ENCODE measurements around the gene TOP1.
"Not testable (repeated sequence)": the region's sequence is repeated elsewhere in the genome, so short reads cannot be mapped to it uniquely, and the experiment has no call there.

Gene TOP1

DNA sequence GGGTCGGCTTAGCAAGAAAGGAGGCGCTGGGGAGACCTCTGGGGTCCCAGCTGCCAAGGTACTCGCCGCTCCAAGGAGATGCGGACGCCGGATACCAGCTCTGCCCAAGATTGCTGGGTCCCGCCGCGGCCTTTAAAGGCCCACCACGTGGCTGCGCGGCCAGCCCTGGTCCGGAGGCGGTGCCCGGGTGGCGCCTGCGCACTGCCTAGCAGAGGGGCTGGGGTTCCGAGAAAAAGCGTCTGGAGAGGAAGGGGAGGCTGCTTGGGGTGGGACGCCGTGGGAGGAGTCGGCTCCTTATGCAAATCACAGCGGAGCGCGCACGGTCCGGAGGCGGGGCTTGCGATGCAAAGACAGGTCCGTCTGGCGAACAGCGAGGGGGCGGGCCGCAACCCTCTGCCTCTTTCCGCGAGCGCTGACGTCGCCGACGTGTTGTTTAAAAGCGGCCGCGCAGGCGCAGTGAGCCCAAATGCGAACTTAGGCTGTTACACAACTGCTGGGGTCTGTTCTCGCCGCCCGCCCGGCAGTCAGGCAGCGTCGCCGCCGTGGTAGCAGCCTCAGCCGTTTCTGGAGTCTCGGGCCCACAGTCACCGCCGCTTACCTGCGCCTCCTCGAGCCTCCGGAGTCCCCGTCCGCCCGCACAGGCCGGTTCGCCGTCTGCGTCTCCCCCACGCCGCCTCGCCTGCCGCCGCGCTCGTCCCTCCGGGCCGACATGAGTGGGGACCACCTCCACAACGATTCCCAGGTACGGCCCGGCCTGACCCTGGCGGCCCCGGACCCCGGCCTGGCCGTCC, at the start of gene TOP1:
Gene TOP1 (plus strand): TSS at position 464 of the 791 bp plus-strand sequence. CDS start 246 bp downstream, at position 710.
- peak; percentile 100 for DNase-seq

DNA sequence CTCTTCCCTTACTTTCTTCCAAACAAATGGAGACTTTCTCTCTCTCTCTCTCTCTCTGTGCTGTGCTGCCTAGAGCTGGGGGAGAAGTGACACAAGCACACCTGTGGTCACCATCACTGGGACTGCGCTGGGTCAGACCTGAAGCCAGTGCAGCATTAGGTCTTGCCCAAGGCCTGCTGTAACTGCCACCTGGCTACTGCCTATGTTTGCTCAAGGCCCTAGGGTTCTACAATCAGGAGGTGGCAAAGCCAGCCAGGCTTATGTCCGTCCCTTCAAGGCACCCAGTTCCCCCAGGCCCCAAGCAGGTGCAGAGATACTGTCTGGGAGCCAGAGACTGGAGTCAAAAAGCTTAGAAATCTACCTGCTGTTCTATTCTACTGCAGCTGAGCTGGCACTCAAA, 49.4 kb upstream of the TOP1 start:
- no peak for DNase-seq

DNA sequence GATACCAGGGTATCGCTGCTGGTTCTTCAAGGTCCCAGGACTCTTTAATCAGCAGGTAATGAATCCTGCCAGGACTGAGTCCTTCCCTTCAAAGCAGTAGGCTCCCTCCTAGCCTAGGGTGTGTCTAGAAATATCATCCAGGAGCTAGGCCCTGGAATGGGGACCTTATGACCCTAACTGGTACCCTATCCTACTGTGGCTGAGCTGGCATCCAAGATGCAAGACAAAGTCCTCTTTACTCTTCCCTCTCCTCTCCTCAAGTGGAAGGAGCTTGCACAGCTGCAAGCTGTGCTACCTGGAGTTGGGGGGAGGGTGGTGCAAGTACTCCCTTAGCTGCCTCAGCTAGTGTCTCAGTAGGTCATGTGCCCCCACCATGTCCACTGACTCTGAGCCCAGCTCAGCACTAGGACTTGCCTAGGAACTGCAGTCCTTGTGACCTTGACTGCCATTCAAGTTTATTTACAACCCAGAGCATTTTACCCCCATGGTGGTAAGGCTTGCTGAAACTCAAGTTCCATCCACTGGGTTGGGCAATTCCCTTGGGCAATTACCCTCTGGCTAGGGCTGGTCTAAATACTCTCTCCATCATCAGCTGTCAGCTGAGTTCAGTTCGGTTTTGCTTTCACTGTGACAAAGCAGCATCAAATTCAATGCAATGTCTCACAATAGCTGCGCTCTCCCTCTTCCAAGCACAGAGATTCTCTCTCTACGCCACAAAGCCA, 48.4 kb upstream of the TOP1 start:
- DNase-seq, result no peak

DNA sequence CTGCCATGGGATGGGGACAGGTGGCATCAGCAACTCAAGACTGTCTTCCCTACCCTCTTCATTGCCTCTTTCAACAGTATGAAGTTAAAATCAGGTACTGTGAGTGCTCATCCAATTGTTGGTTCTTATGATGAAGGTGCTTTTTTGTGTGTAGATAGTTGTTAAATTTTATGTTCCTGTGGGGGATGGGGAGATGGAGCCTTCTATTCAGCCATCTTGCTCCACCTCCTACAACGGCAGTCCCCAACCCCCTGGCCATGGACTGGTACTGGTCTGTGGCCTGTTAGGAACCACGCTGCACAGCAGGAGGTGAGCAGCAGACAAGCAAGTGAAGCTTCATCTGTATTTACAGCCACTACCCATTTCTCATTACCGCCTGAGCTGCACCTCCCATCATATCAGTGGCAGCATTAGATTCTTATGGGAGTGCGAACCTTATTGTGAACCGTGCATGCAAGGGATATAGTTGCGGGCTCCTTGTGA, 47.8 kb upstream of the TOP1 start:
- DNase-seq, result no peak

DNA sequence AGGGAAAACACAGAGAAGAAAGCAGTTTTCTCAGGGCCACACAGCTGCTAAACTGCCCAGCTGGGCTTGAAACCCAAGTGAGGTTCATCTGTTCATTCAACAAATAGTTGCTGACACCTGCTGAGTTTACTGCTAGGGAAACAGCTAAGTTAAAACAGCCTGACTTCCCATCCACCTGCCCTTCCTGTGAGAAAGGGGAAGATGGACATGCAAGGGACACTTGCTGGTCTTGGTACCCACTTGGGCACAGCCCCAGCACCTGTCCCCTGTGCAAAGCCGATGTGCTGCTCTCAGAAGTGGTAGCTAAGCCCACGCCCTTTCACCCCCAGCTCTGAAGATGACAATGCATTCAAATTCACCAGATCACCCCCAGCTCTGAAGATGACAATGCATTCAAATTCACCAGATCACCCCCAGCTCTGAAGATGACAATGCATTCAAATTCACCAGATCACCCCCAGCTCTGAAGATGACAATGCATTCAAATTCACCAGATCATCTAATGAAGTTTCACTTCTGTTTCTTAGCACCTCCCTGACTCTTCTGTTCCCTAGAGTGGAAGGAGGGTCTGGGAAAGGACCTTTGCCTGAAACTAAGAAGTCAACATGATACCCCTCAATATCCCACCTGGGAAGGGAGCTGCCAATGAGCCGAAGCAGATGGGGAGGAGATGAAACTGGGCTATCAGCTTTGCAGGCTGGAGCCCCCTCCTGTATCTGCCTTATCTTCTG, 46.0 kb upstream of the TOP1 start:
- no peak for DNase-seq

DNA sequence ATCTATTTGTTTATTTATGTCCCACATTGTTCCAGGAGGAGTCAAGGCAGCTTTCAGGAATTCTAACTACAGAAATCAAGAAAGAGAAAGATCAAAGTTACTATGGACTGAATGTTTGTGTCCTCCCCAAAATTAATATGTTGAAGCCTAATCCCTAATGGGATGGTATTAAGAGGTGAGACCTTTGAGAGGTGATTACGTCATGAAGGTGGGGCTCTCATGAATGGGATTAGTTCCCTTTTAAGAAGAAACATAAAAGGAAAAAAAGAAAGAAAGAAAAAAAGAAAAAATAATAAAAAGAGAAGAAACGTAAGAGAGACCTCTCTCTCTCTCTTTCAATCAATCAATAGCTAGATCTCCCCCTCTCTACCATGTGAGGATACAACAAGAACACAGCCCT, 44.7 kb upstream of the TOP1 start:
- no peak for DNase-seq

DNA sequence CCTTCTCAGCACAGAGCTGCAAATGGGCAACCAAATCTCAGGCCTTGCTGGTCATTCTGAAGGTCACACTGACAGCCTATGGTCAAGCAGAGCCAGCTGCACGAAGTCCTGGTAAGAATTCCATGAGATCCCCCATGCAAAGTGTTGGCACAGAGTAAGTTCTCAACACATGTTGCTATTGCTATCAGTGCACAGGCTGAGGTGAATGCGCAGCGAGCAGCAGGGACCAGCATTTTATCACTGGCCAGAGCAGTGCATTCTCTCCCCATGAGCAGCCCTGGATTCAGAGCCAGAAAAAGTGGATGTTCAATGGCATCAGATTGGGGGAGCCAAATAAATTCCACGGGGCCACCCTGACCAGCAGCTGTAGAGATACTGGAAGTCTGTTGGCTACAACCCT, 44.1 kb upstream of the TOP1 start:
- no peak for DNase-seq

DNA sequence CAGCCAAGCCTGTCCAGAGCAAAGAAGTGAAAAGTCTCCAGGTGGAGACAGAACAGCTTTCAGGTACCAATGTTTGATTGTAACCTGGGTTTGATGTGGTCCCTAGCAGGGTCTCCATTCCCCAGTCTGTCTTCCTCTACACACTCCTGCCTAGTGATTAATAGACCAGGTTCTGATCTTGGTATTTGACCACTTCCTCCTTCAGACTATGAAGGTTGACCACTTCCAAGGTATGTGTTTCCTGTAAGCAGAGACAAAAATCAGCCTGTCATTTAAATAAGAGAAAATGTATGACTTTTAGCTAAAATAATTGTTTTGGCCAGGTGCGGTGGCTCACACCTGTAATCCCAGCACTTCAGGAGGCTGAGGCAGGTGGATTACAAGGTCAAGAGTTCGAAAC, 41.8 kb upstream of the TOP1 start:
- peak; percentile 34 for DNase-seq

DNA sequence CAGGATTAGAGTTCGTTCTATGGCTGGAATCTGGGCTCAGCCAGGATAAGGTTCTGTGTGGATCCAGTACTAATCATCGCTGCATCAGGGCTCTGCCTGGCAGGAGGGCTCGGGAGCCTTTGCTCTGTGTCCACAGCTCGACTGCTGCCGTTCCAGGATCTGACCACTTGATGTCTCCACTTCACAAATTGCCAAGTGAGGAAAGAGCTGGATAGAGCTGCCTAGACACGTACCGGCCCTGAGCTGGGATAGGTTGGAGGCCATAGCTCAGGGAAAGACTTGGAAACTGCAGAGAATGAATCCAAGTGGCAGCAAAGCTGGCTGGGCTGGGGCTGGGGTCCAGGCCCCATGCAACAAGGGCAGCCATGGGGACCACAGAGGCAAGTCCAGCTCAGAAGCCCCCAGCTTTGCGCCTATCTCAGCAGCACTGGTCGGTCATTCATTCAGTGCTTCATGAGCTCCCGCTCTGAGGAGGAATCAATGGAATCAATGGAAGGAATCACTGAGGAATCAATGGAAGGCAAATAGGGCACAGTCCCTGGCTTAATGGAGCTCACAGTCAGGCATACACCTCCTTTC, 38.0 kb upstream of the TOP1 start:
- peak; percentile 78 for DNase-seq

DNA sequence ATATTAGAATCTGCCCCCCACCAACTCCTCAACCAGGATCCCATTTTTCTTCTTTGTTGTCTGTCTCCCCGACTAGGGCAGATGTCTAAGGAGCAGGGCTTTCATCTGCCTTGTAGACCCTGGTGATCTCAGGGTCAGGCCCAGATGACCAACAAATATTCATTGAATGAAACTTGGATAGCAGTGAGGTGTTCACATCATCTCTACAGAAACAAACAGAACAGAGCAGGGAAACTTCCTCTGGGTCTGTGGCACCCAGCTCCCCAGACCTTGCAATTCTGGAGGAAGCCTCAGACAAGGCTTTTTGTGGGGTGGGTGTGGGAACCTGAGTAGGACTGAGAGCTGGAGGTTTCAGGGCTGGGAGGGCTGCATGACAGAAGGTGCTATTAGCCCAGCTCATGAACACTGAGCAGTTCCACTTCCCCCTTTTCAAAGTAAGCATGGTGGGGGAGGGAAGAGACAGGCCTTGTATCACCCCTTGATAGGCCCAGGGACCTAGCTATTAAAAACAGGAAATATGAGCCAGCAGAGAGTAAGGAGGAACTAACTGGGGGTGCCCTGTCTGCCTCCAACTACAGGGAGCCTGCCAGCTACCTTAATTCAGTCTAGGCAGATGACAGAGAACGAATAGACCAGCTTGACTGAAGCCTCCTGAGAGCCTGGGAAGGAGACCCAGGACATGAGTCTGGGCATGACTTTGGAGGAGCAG, 37.3 kb upstream of the TOP1 start:
- peak; percentile 48 for DNase-seq

DNA sequence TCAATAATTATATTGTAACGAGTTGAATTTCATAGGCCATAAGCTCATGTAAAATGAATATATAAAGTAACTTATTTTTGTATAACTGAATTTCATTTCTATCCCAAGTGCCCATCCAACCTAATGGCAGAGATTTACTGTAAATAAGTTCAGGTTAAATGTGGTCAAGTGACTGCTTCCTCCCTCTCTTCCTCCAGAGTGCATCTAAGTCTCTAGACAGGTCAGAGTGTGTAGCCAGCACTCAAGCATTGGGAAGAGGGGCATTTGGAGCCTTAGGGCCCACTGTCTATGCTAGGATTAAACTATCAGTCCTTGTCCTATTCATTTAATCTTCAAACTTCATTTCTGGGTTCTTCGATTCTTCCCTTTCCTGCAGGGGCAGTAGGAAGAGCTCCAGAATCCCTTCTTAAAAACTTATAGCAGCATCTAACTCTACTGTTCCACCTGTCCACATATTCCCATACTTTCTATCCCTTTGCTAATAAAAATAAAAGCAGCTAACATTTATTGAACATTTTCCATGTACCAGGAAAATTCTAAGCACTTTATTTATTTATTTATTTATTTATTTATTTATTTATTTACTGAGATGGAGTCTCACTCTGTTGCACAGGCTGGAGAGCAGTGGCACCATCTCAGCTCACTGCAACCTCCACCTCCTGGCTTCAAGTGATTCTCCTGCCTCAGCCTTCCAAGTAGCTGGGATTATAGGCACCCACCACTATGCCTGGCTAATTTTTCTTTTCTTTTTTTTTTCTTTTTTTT, 36.1 kb upstream of the TOP1 start:
- no peak for DNase-seq

DNA sequence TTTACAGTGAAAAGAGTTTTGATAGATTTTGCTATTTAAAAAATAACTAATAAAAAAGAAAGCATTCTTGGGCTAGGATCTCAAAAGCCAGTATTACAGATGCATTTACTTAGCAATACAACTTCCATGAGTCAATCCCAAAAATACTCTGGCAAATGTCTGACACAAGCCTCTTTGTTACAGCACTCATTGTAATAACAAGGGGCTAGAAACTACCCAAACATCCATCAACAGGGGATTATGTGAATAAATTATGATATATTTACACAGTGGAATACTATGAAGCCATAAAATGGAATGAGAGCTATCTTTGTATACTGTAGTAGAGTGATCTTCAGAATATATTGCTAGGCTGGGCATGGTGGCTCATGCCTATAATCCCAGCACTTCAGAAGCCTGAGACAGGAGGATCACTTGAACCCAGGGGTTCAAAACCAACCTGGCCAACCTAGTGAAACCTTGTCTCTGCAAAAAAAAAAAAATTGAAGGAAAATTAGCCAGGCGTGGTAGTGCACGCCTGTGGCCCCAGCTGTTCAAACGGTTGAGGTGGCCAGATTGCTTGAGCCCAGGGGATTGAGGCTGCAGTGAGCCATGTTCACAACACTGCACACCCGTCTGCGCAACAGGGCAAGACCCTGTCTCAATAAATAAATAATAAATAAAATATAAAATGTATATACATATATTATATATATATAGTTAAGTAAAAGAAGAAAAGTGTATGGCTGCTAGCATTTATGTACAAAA, 34.7 kb upstream of the TOP1 start:
- DNase-seq, result no peak

DNA sequence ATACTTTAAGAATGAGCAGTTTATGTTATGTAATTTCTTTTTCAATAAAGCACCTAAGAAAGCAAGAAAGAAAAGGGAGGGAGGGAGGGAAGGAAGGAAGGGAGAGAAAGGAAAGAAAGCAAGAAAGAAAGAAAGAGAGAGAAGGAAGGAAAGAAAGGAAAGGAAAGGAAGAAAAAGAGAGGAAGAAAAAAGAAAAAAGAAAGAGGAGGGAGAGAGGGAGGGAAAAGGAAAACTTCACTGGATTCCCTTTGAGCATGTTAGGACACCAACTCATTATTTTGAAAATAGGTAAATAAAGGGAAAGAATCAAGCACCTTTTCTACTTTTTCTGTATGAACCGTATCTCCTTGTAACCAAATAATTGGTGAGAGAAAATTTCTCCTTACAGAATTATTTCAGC, 32.3 kb upstream of the TOP1 start:
- no peak for DNase-seq

DNA sequence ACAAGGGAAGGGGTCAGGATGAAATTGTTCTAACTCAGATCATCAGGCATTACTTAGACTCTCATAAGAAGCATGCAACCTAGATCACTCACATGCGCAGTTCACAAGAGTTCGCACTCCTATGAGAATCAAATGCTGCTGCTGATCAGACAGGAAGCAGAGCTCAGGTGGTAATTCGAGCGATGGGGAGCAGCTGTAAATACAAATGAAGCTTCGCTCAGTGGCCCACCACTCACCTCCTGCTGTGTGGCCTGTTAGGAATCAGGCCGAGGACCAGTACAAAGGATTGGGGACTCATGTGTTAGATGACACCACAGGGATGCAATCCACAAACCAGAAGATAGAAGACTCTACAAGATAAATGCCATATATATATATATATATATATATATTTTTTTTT, 31.5 kb upstream of the TOP1 start:
- DNase-seq, result no peak

DNA sequence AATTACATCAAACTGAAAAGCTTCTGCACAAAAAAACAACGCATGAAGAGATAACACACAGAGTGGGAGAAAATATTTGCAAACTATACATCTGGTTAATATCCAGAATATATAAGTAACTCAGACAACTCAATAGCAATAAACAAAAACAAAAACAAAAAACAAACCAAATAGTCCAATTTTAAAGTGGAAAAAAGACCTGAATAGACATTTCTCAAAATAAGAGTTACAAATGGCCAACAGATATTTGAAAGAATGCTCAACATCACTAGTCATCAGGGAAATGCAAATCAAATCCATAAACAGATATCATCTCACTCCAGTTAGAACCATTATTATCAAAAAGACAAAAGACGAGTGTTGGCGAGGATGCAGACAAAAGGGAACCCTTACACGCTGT, 28.8 kb upstream of the TOP1 start:
- no peak for DNase-seq

DNA sequence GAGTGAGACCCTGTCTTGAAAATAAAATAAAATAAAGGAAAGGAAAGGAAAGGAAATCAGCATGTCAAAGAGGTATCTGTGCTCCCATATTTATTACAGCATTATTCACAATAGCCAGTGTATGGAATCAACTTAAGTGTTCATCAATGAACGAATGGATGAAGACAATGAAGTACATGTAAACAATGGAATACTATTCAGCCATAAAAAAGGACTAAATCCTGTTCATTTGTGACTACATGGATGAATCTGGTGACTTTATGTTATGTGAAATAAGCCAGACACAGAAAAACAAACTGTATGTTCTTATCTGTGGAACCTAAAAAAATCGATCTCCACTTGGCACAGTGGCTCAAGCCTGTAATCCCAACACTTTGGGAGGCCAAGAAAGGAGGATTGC, 28.0 kb upstream of the TOP1 start:
- no peak for DNase-seq

DNA sequence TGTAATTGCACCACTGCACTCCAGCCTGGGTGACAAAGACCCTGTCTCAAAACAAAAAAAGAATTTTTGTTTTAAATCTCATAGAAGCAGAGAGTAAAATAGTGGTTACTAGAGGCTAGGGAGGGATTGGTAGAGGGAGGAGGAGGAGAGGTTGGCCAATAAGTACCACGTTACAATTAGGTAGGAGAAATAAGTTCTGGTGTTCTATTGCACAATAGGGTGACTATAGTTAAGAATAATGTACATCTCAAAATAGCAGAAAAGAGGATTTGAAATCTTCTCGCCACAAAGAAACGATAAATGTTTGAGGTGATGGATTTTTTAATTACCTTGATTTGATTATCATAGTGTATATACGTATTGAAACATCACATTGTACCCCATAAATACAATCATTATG, 27.1 kb upstream of the TOP1 start:
- no peak for DNase-seq

DNA sequence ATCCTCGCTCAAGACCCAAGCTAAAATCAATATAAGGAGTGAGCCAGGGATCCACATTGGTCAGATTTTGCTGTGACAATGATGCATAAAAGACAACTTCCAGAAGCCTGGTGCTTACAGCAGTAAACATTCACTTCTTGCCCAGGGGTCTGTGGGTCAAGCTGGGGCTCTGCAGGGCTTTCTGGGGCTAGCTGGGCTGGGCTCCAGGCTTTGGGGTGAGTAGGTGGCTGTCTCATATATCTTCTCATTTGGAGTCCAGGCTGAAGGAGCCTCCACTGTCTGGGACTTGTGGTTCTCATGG, 25.8 kb upstream of the TOP1 start:
- no peak for DNase-seq

DNA sequence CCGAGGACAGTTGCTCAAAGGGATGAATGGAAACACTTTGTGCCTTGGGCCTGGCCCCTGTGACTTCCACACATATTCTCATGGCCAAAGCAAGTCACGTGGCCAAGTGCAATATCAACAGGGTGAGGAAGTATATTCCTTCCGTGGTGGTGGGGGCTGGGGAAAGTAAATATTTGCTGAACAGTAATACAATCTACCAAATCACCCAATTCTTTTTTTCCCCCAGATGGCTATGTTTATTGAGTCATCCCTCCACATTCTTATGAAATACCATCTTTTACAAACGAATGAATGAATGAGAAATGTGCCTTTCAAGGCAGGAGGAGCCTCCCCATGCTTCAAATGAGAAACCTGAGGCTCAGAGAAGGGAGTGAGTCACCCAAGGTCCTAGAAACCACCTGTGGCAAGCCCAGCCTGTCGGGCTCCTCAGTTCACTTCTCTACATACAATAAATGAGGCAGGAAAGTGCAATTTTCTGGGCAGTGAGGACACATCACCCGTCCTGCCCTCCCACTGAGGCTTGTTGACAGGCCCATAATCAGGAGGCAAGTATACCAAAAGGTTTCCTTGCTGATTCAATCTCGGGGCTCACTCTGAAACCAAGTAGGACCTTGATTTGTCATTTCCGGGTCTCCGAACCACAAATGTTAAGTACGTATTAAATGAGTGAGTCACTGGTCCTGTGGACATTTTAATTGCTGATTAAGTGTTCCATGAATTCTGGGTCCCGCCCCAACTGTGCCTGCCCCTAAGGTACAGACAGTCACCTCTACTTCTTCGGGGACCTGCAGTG, 25.3 kb upstream of the TOP1 start:
- DNase-seq, result peak; percentile 83

DNA sequence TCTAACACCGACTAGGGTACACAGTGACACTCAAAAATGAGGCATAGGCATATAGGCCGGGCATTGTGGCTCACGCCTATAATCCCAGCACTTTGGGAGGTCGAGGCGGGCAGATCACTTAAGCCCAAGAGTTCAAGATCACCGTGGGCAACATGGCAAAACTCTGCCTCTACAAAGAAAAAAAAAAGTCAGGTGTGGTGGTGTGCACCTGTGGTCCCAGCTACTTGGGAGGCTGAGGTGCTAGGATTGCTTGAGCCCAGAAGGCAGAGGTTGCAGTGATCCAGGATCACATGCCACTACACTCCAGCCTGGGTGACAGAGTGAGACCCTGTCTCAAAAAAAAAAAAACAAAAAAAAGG, 24.7 kb upstream of the TOP1 start:
- not testable (repeated sequence) for DNase-seq
